ENCODE measurements around the gene ABHD16A. TPM values are rescaled to one million over a fixed set of nuclear protein-coding genes. Genes with fewer than 3 reads are reported as not detected.
A peak's percentile ranks its signal among the peaks of the same experiment; 100 is the strongest.

Gene ABHD16A
- total and polyA plus RNA-seq, 2 of the 13 experiments (the other 11 are each of a cell fraction or from before 2014, with no cell fraction given), result 43.5 to 45.4 TPM

- TF ChIP-seq ZIK1 (CRISPR knock-in tag; IDR thresholded peaks at IDR 0.05; ENCODE audit: borderline replicate concordance, low read depth), result peak; percentile 99
- 0 out of 2 replicates have a peak, but pooled peaks have one; percentile 53 for TF ChIP-seq KLF6 (CRISPR knock-in tag; IDR thresholded peaks at IDR 0.05)
- TF ChIP-seq MYNN (CRISPR knock-in tag; IDR thresholded peaks at IDR 0.05; ENCODE audit: low read depth), result peak; percentile 86; the same call in 1 of the 2 replicates
- TF ChIP-seq FOXP1 (IDR thresholded peaks at IDR 0.05), result no peak
- no peak for TF ChIP-seq FOXP1 (CRISPR knock-in tag; IDR thresholded peaks at IDR 0.05)
- TF ChIP-seq ZNF451 (CRISPR knock-in tag; IDR thresholded peaks at IDR 0.05), result peak; percentile 99
- peak; percentile 53; the same call in 1 of the 2 replicates for TF ChIP-seq ZNF614 (CRISPR knock-in tag; IDR thresholded peaks at IDR 0.05; ENCODE audit: borderline replicate concordance)
- peak; percentile 94 for TF ChIP-seq ARID4A (CRISPR knock-in tag; IDR thresholded peaks at IDR 0.05; ENCODE audit: borderline replicate concordance)
- TF ChIP-seq ZNF558 (CRISPR knock-in tag; IDR thresholded peaks at IDR 0.05; ENCODE audit: borderline replicate concordance), result peak; percentile 67; the same call in 1 of the 2 replicates
- peak; percentile 85; the same call in 1 of the 2 replicates for TF ChIP-seq ZNF33A (CRISPR knock-in tag; IDR thresholded peaks at IDR 0.05; ENCODE audit: borderline replicate concordance)
- TF ChIP-seq SNAPC4 (CRISPR knock-in tag; IDR thresholded peaks at IDR 0.05), result peak; percentile 94
- TF ChIP-seq TEAD3 (CRISPR knock-in tag; optimal IDR thresholded peaks at IDR 0.05; ENCODE audit: borderline replicate concordance), result peak; percentile 72
- TF ChIP-seq SIN3B (IDR thresholded peaks at IDR 0.05; ENCODE audit: low read length), result no peak
- TF ChIP-seq ZFP36 (IDR thresholded peaks at IDR 0.05; ENCODE audit: borderline replicate concordance, low read depth, low read length, partially characterized antibody), result no peak
- peak; percentile 35 for TF ChIP-seq ELF1 (CRISPR knock-in tag; IDR thresholded peaks at IDR 0.05)
- TF ChIP-seq, protein P1, sequence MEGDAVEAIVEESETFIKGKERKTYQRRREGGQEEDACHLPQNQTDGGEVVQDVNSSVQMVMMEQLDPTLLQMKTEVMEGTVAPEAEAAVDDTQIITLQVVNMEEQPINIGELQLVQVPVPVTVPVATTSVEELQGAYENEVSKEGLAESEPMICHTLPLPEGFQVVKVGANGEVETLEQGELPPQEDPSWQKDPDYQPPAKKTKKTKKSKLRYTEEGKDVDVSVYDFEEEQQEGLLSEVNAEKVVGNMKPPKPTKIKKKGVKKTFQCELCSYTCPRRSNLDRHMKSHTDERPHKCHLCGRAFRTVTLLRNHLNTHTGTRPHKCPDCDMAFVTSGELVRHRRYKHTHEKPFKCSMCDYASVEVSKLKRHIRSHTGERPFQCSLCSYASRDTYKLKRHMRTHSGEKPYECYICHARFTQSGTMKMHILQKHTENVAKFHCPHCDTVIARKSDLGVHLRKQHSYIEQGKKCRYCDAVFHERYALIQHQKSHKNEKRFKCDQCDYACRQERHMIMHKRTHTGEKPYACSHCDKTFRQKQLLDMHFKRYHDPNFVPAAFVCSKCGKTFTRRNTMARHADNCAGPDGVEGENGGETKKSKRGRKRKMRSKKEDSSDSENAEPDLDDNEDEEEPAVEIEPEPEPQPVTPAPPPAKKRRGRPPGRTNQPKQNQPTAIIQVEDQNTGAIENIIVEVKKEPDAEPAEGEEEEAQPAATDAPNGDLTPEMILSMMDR (CRISPR knock-in tag; IDR thresholded peaks at IDR 0.05), result no peak
- TF ChIP-seq ZBTB38 (CRISPR knock-in tag; IDR thresholded peaks at IDR 0.05), result peak; percentile 97
- TF ChIP-seq SPEN (CRISPR knock-in tag; IDR thresholded peaks at IDR 0.05; ENCODE audit: low read depth), result peak; percentile 94
- TF ChIP-seq ZSCAN22 (CRISPR knock-in tag; IDR thresholded peaks at IDR 0.05), result peak; percentile 82; the same call in 1 of the 2 replicates
Measured at GRCh38 chr6:31739639-31740396, 36.7 kb upstream of the ABHD16A start, which contains the start of gene MSH5 (continued).
